Right ventricle myocardium superior (tissue), 1 donor: ENCODE data around the gene ADAM30. TPM values are rescaled to one million over a fixed set of nuclear protein-coding genes. Genes with fewer than 3 reads are reported as not detected.
"Not testable (repeated sequence)": the region's sequence is repeated elsewhere in the genome, so short reads cannot be mapped to it uniquely, and the experiment has no call there.

Experiments
- ATAC-seq: fragments of 200-7000 bp; cut with Tn5 transposase; one replicate; pipeline ENCODE4 v1.9.1; 2020; ENCODE audit warnings: mild to moderate bottlenecking; ENCODE audit not compliant: poor library complexity
- DNase-seq: peaks from one replicate; pipeline ENCODE4 v3.0.0-alpha.2; 2020
- intact Hi-C: fragments of 100-400 bp; cut with DNase I; formaldehyde crosslinking; loops from one replicate; pipeline ENCODE4 v1.11.2; 2022
- total RNA-seq: library from RNA; stranded (reverse); fragmentation: NEBNext Ultra II Directional; extraction: Animal tissue kit (Norgen Biotek cat#: 25700); gene quantifications from one replicate; pipeline ENCODE4 v1.2.1, GENCODE V29; 2021
- donor health status: DM: no; HTN: yes; CAD: no; lungs with severe emphysema.

ADAM30 gene
- total RNA-seq, 1 donor from 2014 or later, result not detected

- intact Hi-C loops, DNase-seq, ATAC-seq: not testable (repeated sequence)
Observed at GRCh38 chr1:119844206-119844605, 52.1 kb downstream of the ADAM30 start.

Other genes with a start within 250 kb of the ADAM30 start
- gene ZNF697, start 248.2 kb downstream of the ADAM30 start, total RNA-seq, result 9.2 TPM
- 10.5 TPM for gene PHGDH, start 184.6 kb downstream of the ADAM30 start, total RNA-seq
- gene HMGCS2, start 127.6 kb downstream of the ADAM30 start, total RNA-seq, result 210 TPM
- not detected for gene REG4, start 85.1 kb downstream of the ADAM30 start, total RNA-seq
- gene NOTCH2, start 173.1 kb upstream of the ADAM30 start, total RNA-seq, result 20.1 TPM